HEK293 (cell line): ENCODE results near the gene KRTAP6-3.

ENCODE experiments used
- CTCF ChIA-PET: fragments of 350-600 bp; formaldehyde crosslinking; extraction: SDS; loops from one replicate; lab custom pipeline; 2021; ENCODE audit warnings: antibody characterized with exemption; lab: Yijun Ruan, JAX
- POLR2A ChIA-PET: fragments of 300-600 bp; formaldehyde crosslinking; extraction: SDS; loops from one replicate; lab custom pipeline; 2020; ENCODE audit warnings: antibody characterized with exemption, inconsistent platforms; lab: Yijun Ruan, JAX
- H3K27ac ChIP-seq: fragments of 200-500 bp; sonication (Bioruptor generic); 2 replicates; pipeline ENCODE4 v1.5.1; 2014; ENCODE audit warnings: low read depth, low read length, control low read depth, inconsistent platforms; ENCODE audit errors: extremely low read depth
- H3K36me3 ChIP-seq, 2 experiments: fragments of 200-500 bp in 1 of 2; sonication (Bioruptor generic) in 1 of 2; 1 replicate in 1 of 2; 2 replicates in 1 of 2; pipeline ENCODE4 v1.5.1; 2014 to 2017; ENCODE audit warnings: inconsistent platforms in 2 of 2, low read length in 2 of 2; ENCODE audit not compliant: control insufficient read depth in 2 of 2, insufficient read depth in 1 of 2
- H3K4me1 ChIP-seq: fragments of 200-500 bp; sonication (Bioruptor generic); 2 replicates; pipeline ENCODE4 v1.5.1; 2014; ENCODE audit warnings: mild to moderate bottlenecking, low read length, inconsistent platforms; ENCODE audit not compliant: control insufficient read depth, insufficient read depth
- H3K4me3 ChIP-seq: 2 replicates; pipeline ENCODE4 v1.5.1; 2011; ENCODE audit warnings: low read depth, mild to moderate bottlenecking, control low read depth, low read length, moderate library complexity
- H3K9me3 ChIP-seq: fragments of 200-500 bp; sonication (Bioruptor generic); 2 replicates; pipeline ENCODE4 v1.5.1; 2014; ENCODE audit warnings: low read depth, low read length, inconsistent platforms; ENCODE audit not compliant: control insufficient read depth, insufficient read depth
- IKZF3 ChIP-seq: fragments of 450-650 bp; IDR thresholded peaks from 2 replicates; pipeline ENCODE4 v1.5.0; 2018; ENCODE audit warnings: missing biosample characterization, mild to moderate bottlenecking, missing genetic modification characterization, moderate library complexity
- SP3 ChIP-seq: fragments of 450-650 bp; formaldehyde crosslinking; IDR thresholded peaks from 2 replicates; pipeline ENCODE4 v1.5.1; 2016; ENCODE audit warnings: missing biosample characterization, missing genetic modification characterization
- ZBTB17 ChIP-seq: fragments of 450-650 bp; formaldehyde crosslinking; IDR thresholded peaks from 2 replicates; pipeline ENCODE4 v1.5.1; 2016; ENCODE audit warnings: missing biosample characterization, missing genetic modification characterization
- ZBTB21 ChIP-seq: fragments of 450-650 bp; formaldehyde crosslinking; IDR thresholded peaks from 2 replicates; pipeline ENCODE4 v1.5.1; 2017; ENCODE audit warnings: missing biosample characterization, missing genetic modification characterization
- ZBTB6 ChIP-seq: fragments of 450-650 bp; formaldehyde crosslinking; IDR thresholded peaks from 2 replicates; pipeline ENCODE4 v1.5.1; 2017; ENCODE audit warnings: missing biosample characterization, missing genetic modification characterization
- ZNF140 ChIP-seq: fragments of 450-650 bp; formaldehyde crosslinking; IDR thresholded peaks from 2 replicates; pipeline ENCODE4 v1.5.1; 2016; ENCODE audit warnings: missing biosample characterization, missing genetic modification characterization
- ZNF211 ChIP-seq: fragments of 450-650 bp; formaldehyde crosslinking; IDR thresholded peaks from 2 replicates; pipeline ENCODE4 v1.5.1; 2016; ENCODE audit warnings: low read depth, missing biosample characterization, missing genetic modification characterization
- ZNF23 ChIP-seq: fragments of 450-650 bp; formaldehyde crosslinking; IDR thresholded peaks from 2 replicates; pipeline ENCODE4 v1.5.1; 2016; ENCODE audit warnings: missing biosample characterization, missing genetic modification characterization, borderline replicate concordance
- ZNF24 ChIP-seq: fragments of 450-650 bp; formaldehyde crosslinking; IDR thresholded peaks from 2 replicates; pipeline ENCODE4 v1.5.1; 2016; ENCODE audit warnings: missing biosample characterization, missing genetic modification characterization
- ZNF366 ChIP-seq: fragments of 450-650 bp; formaldehyde crosslinking; conservative IDR thresholded peaks from 2 replicates; pipeline ENCODE4 v1.5.1; 2016; ENCODE audit warnings: missing biosample characterization, missing genetic modification characterization
- ZNF416 ChIP-seq: fragments of 450-650 bp; formaldehyde crosslinking; IDR thresholded peaks from 2 replicates; pipeline ENCODE4 v1.5.1; 2016; ENCODE audit warnings: missing biosample characterization, missing genetic modification characterization
- ZNF426 ChIP-seq: fragments of 450-650 bp; formaldehyde crosslinking; IDR thresholded peaks from 2 replicates; pipeline ENCODE4 v1.5.1; 2017; ENCODE audit warnings: missing biosample characterization, missing genetic modification characterization, mild to moderate bottlenecking, inconsistent platforms, moderate library complexity
- ZNF518A ChIP-seq: fragments of 450-650 bp; formaldehyde crosslinking; conservative IDR thresholded peaks from 2 replicates; pipeline ENCODE4 v1.5.1; 2016; ENCODE audit warnings: low read depth, missing biosample characterization, missing genetic modification characterization
- ZNF529 ChIP-seq: fragments of 450-650 bp; formaldehyde crosslinking; IDR thresholded peaks from 2 replicates; pipeline ENCODE4 v1.5.1; 2017; ENCODE audit warnings: missing genetic modification characterization, missing biosample characterization; ENCODE audit not compliant: insufficient replicate concordance
- ZNF610 ChIP-seq: fragments of 450-650 bp; formaldehyde crosslinking; IDR thresholded peaks from 2 replicates; pipeline ENCODE4 v1.5.1; 2016; ENCODE audit warnings: missing biosample characterization, missing genetic modification characterization, borderline replicate concordance
- ZNF623 ChIP-seq: fragments of 450-650 bp; formaldehyde crosslinking; IDR thresholded peaks from 2 replicates; pipeline ENCODE4 v1.5.1; 2016; ENCODE audit warnings: missing biosample characterization, missing genetic modification characterization
- ZNF645 ChIP-seq: fragments of 450-650 bp; formaldehyde crosslinking; IDR thresholded peaks from 2 replicates; pipeline ENCODE4; 2016; ENCODE audit warnings: missing biosample characterization, missing genetic modification characterization
- ZNF658 ChIP-seq: fragments of 450-650 bp; formaldehyde crosslinking; IDR thresholded peaks from 2 replicates; pipeline ENCODE4; 2016; ENCODE audit warnings: missing biosample characterization, missing genetic modification characterization
- ZNF76 ChIP-seq: fragments of 450-650 bp; formaldehyde crosslinking; IDR thresholded peaks from 2 replicates; pipeline ENCODE4; 2016; ENCODE audit warnings: low read depth, missing biosample characterization, missing genetic modification characterization, borderline replicate concordance
- ZNF776 ChIP-seq: fragments of 450-650 bp; formaldehyde crosslinking; IDR thresholded peaks from 2 replicates; pipeline ENCODE4 v1.5.0; 2017; ENCODE audit warnings: missing biosample characterization, missing genetic modification characterization, borderline replicate concordance
- ZNF843 ChIP-seq: fragments of 450-650 bp; formaldehyde crosslinking; IDR thresholded peaks from 2 replicates; pipeline ENCODE4 v1.5.1; 2016; ENCODE audit warnings: missing biosample characterization, missing genetic modification characterization
- ZSCAN23 ChIP-seq: fragments of 450-650 bp; formaldehyde crosslinking; IDR thresholded peaks from 2 replicates; pipeline ENCODE4 v1.5.1; 2016; ENCODE audit warnings: missing biosample characterization, missing genetic modification characterization
- TF ChIP-seq, protein P1 (sequence below): fragments of 450-650 bp; formaldehyde crosslinking; IDR thresholded peaks from 2 replicates; pipeline ENCODE4 v1.5.1; 2016; ENCODE audit warnings: missing biosample characterization, missing genetic modification characterization
- TF ChIP-seq, protein P2 (sequence below): fragments of 450-650 bp; formaldehyde crosslinking; IDR thresholded peaks from 2 replicates; pipeline ENCODE4 v1.5.1; 2016; ENCODE audit warnings: missing biosample characterization, missing genetic modification characterization, low read depth

KRTAP6-3 gene

DNA sequence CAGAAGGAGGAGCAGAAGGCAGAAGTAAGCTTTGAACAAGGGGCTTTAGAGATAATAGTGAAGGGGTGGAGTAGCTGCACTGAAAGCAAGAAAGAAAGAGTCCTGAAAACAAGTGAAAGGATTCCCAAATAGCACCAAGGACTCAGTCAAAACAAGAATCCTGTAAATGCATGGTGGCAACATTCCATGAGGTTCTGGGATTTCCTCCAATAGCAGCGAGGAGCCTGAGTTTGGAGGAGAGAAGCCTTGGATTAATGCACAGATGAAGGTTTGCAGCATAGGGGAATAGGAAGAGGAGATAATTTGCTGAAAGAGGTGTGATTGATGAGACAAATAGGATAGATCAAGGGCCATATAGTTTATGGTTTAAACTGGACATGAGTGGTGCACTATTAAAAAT lies 12.9 kb upstream of the KRTAP6-3 start:
- Histone ChIP-seq H3K36me3 (no peaks in the 10 kb centered on the region), H3K4me1 (no peaks in the 10 kb centered on the region), H3K9me3 (no peaks in the 10 kb centered on the region), H3K27ac (no peak overlapping the region), H3K4me3 (no peak overlapping the region)
- ChIA-PET CTCF (no interaction called here), POLR2A (no interaction called here)
- TF ChIP-seq ZSCAN23 (tag by site-specific recombination): no peak
- TF ChIP-seq ZBTB17: no peak
- TF ChIP-seq ZNF843 (tag by site-specific recombination): no peak
- no peak for TF ChIP-seq ZNF366 (tag by site-specific recombination)
- TF ChIP-seq, protein P1, sequence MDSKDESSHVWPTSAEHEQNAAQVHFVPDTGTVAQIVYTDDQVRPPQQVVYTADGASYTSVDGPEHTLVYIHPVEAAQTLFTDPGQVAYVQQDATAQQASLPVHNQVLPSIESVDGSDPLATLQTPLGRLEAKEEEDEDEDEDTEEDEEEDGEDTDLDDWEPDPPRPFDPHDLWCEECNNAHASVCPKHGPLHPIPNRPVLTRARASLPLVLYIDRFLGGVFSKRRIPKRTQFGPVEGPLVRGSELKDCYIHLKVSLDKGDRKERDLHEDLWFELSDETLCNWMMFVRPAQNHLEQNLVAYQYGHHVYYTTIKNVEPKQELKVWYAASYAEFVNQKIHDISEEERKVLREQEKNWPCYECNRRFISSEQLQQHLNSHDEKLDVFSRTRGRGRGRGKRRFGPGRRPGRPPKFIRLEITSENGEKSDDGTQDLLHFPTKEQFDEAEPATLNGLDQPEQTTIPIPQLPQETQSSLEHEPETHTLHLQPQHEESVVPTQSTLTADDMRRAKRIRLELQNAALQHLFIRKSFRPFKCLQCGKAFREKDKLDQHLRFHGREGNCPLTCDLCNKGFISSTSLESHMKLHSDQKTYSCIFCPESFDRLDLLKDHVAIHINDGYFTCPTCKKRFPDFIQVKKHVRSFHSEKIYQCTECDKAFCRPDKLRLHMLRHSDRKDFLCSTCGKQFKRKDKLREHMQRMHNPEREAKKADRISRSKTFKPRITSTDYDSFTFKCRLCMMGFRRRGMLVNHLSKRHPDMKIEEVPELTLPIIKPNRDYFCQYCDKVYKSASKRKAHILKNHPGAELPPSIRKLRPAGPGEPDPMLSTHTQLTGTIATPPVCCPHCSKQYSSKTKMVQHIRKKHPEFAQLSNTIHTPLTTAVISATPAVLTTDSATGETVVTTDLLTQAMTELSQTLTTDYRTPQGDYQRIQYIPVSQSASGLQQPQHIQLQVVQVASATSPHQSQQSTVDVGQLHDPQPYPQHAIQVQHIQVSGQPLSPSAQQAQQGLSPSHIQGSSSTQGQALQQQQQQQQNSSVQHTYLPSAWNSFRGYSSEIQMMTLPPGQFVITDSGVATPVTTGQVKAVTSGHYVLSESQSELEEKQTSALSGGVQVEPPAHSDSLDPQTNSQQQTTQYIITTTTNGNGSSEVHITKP: no peak
- TF ChIP-seq, protein P2, sequence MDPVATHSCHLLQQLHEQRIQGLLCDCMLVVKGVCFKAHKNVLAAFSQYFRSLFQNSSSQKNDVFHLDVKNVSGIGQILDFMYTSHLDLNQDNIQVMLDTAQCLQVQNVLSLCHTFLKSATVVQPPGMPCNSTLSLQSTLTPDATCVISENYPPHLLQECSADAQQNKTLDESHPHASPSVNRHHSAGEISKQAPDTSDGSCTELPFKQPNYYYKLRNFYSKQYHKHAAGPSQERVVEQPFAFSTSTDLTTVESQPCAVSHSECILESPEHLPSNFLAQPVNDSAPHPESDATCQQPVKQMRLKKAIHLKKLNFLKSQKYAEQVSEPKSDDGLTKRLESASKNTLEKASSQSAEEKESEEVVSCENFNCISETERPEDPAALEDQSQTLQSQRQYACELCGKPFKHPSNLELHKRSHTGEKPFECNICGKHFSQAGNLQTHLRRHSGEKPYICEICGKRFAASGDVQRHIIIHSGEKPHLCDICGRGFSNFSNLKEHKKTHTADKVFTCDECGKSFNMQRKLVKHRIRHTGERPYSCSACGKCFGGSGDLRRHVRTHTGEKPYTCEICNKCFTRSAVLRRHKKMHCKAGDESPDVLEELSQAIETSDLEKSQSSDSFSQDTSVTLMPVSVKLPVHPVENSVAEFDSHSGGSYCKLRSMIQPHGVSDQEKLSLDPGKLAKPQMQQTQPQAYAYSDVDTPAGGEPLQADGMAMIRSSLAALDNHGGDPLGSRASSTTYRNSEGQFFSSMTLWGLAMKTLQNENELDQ (tag by site-specific recombination): no peak
- no peak for TF ChIP-seq ZNF518A (tag by site-specific recombination)
- no peak for TF ChIP-seq ZNF645 (tag by site-specific recombination)
- no peak for TF ChIP-seq ZNF610
- no peak for TF ChIP-seq ZNF211 (tag by site-specific recombination)
- TF ChIP-seq ZNF76 (tag by site-specific recombination): no peak
- TF ChIP-seq ZNF140: no peak
- TF ChIP-seq ZNF426 (tag by site-specific recombination): no peak
- TF ChIP-seq, all 188 proteins: peak for 0

GRCh38 chr21:30580132-30580531 lies 12.1 kb upstream of the KRTAP6-3 start:
- no peaks in the 10 kb centered on the region for H3K9me3 ChIP-seq
- no peak overlapping the region for H3K27ac ChIP-seq
- ChIA-PET CTCF (no interaction called here), POLR2A (no interaction called here)
- no peaks in the 10 kb centered on the region for H3K4me1 ChIP-seq
- no peak overlapping the region for H3K4me3 ChIP-seq
- H3K36me3 ChIP-seq: no peaks in the 10 kb centered on the region
- no peak for TF ChIP-seq ZBTB6 (tag by site-specific recombination)
- no peak for TF ChIP-seq ZNF24 (tag by site-specific recombination)
- no peak for TF ChIP-seq ZNF529 (tag by site-specific recombination)
- no peak for TF ChIP-seq IKZF3
- TF ChIP-seq SP3 (tag by site-specific recombination): no peak
- TF ChIP-seq ZNF416 (tag by site-specific recombination): no peak
- no peak for TF ChIP-seq ZNF623 (tag by site-specific recombination)
- TF ChIP-seq ZNF776 (tag by site-specific recombination): no peak
- TF ChIP-seq ZBTB21: no peak
- no peak for TF ChIP-seq ZNF23
- no peak for TF ChIP-seq ZNF658 (tag by site-specific recombination)
